Liver (tissue), 9 donors: ENCODE data around the gene UPK3A. TPM values are rescaled to one million over a fixed set of nuclear protein-coding genes. Genes with fewer than 3 reads are reported as not detected.

Experiments
- DNase-seq: peaks from one replicate; pipeline ENCODE4 v3.0.0-alpha.2; 2017; ENCODE audit warnings: low spot score
- H3K27ac ChIP-seq, 2 donors: one replicate each; pipeline ENCODE4 v1.7.0; 2013; ENCODE audit warnings: inconsistent platforms in 2 of 2, low read length in 2 of 2, control low read depth in 1 of 2, low read depth in 1 of 2, mild to moderate bottlenecking in 1 of 2
- H3K27me3 ChIP-seq, 4 donors: one replicate each; pipeline versions ENCODE4 v1.6.1 to v1.7.0; 2013; ENCODE audit warnings: low read length in 3 of 4, inconsistent platforms in 1 of 4, mild to moderate bottlenecking in 1 of 4, moderate library complexity in 1 of 4; ENCODE audit not compliant: control insufficient read depth in 4 of 4, insufficient read depth in 4 of 4
- H3K36me3 ChIP-seq, 4 donors: one replicate each; pipeline versions ENCODE4 v1.6.1 to v1.7.0; 2013; ENCODE audit warnings: low read length in 3 of 4, mild to moderate bottlenecking in 3 of 4, low read depth in 1 of 4, moderate library complexity in 1 of 4; ENCODE audit not compliant: control insufficient read depth in 4 of 4, insufficient read depth in 3 of 4
- H3K4me1 ChIP-seq, 4 donors: one replicate each; pipeline versions ENCODE4 v1.6.1 to v1.7.0; 2013; ENCODE audit warnings: low read length in 3 of 4, mild to moderate bottlenecking in 3 of 4, moderate library complexity in 1 of 4; ENCODE audit not compliant: control insufficient read depth in 4 of 4, insufficient read depth in 4 of 4
- H3K4me3 ChIP-seq, 3 donors: one replicate each; pipeline versions ENCODE4 v1.6.1 to v1.7.0; 2013; ENCODE audit warnings: low read length in 3 of 3, control low read depth in 1 of 3, low read depth in 1 of 3, mild to moderate bottlenecking in 1 of 3
- H3K9ac ChIP-seq, 2 donors: one replicate each; pipeline ENCODE4 v1.7.0; 2013; ENCODE audit warnings: low read length in 2 of 2, mild to moderate bottlenecking in 2 of 2, moderate library complexity in 2 of 2, control low read depth in 1 of 2, low read depth in 1 of 2
- H3K9me3 ChIP-seq, 4 donors: one replicate each; pipeline versions ENCODE4 v1.6.1 to v1.7.0; 2013; ENCODE audit warnings: low read length in 3 of 4; ENCODE audit not compliant: control insufficient read depth in 4 of 4
- ATF3 ChIP-seq: IDR thresholded peaks from 2 replicates; pipeline ENCODE4 v1.6.1; 2016; ENCODE audit warnings: antibody characterized with exemption
- CTCF ChIP-seq: fragments of 150-350 bp; IDR thresholded peaks from 2 replicates; pipeline ENCODE4 v1.5.1; 2017; ENCODE audit warnings: improper control_type of control experiment, low read depth, low read length; ENCODE audit not compliant: missing input control
- FOXA1 ChIP-seq: IDR thresholded peaks from 2 replicates; pipeline ENCODE4 v1.6.1; 2016; ENCODE audit warnings: antibody characterized with exemption
- FOXA2 ChIP-seq: IDR thresholded peaks from 2 replicates; pipeline ENCODE4 v1.6.1; 2016; ENCODE audit warnings: antibody characterized with exemption
- GABPA ChIP-seq, 2 donors: IDR thresholded peaks in 1 of 2; conservative IDR thresholded peaks in 1 of 2; 2 replicates each; pipeline ENCODE4 v1.6.1; 2016; ENCODE audit warnings: antibody characterized with exemption in 2 of 2, mild to moderate bottlenecking in 1 of 2, moderate library complexity in 1 of 2
- HNF4A ChIP-seq, 2 donors: conservative IDR thresholded peaks; 2 replicates each; pipeline ENCODE4 v1.6.1; 2016; ENCODE audit warnings: antibody characterized with exemption in 2 of 2, mild to moderate bottlenecking in 2 of 2
- HNF4G ChIP-seq: IDR thresholded peaks from 2 replicates; pipeline ENCODE4 v1.6.1; 2016; ENCODE audit warnings: antibody characterized with exemption
- JUND ChIP-seq, 2 donors: IDR thresholded peaks; 2 replicates each; pipeline ENCODE4 v1.6.1; 2016; ENCODE audit warnings: antibody characterized with exemption in 2 of 2
- MAX ChIP-seq: IDR thresholded peaks from 2 replicates; pipeline ENCODE4 v1.6.1; 2016; ENCODE audit warnings: antibody characterized with exemption
- NR2F2 ChIP-seq: IDR thresholded peaks from 2 replicates; pipeline ENCODE4 v1.6.1; 2016; ENCODE audit warnings: antibody characterized with exemption
- RXRA ChIP-seq, 2 donors: IDR thresholded peaks; 2 replicates each; pipeline ENCODE4 v1.6.1; 2017 to 2018; ENCODE audit warnings: antibody characterized with exemption in 2 of 2, mild to moderate bottlenecking in 1 of 2
- SP1 ChIP-seq: IDR thresholded peaks from 2 replicates; pipeline ENCODE4 v1.6.1; 2018; ENCODE audit warnings: antibody characterized with exemption, mild to moderate bottlenecking
- TAF1 ChIP-seq: conservative IDR thresholded peaks from 2 replicates; pipeline ENCODE4 v1.6.1; 2016; ENCODE audit warnings: antibody characterized with exemption, mild to moderate bottlenecking
- YY1 ChIP-seq: IDR thresholded peaks from 2 replicates; pipeline ENCODE4 v1.6.1; 2016; ENCODE audit warnings: antibody characterized with exemption, mild to moderate bottlenecking
- ZBTB33 ChIP-seq: IDR thresholded peaks from 2 replicates; pipeline ENCODE4 v1.6.1; 2016; ENCODE audit warnings: antibody characterized with exemption
- WGBS: extraction: QIAGEN DNeasy Blood & Tissue Kit; methylation state at CpG from one replicate; pipeline ENCODE4 v1.1.7; 2013; 5-methylcytosine and 5-hydroxymethylcytosine counted together
- polyA plus RNA-seq, 2 donors: library from polyadenylated mRNA; stranded (reverse) in 1 of 2; unstranded in 1 of 2; fragments of 200-250 nt in 1 of 2; fragments of >200 nt in 1 of 2; fragmentation: Nextera tagmentation in 1 of 2; extraction: Ambion mirVana in 1 of 2; gene quantifications; one replicate each; pipeline versions ENCODE4 v1.2.1 to v1.2.3, GENCODE V29; 2013 to 2015
- total RNA-seq, 2 donors: library from RNA; depleted of rRNA; stranded (reverse); fragments of >200 nt; gene quantifications; one replicate each; pipeline ENCODE4 v1.2.3, GENCODE V29; 2014
- donor health status: healthy.
- donor health status: healthy.
- donor health status: healthy.
- donor health status: healthy.
- donor health status: healthy.

Gene UPK3A
- total and polyA plus RNA-seq, 4 donors, result 0.42 TPM; not detected in 3

- TF ChIP-seq ZBTB33, result no peak
- TF ChIP-seq HNF4A (conservative IDR thresholded peaks at IDR 0.05), result no peak
- no peak for TF ChIP-seq YY1
- TF ChIP-seq NR2F2, result no peak
- no peak for TF ChIP-seq RXRA (IDR thresholded peaks at IDR 0.05)
These were observed 54.0 kb downstream of the UPK3A start (continued) for GRCh38 chr22:45338795-45339194.

GRCh38 chr22:45340323-45340722, 55.6 kb downstream of the UPK3A start:
- Histone ChIP-seq H3K36me3 (peaks cover 0 to 14% (median 4%) of the 10 kb centered on the region in 4 donors), H3K9me3 (no peaks in the 10 kb centered on the region), H3K4me1 (peaks cover 5 to 24% (median 23%) of the 10 kb centered on the region in 4 donors), H3K27me3 (no peaks in the 10 kb centered on the region), H3K27ac (no peak overlapping the region), H3K9ac (no peak overlapping the region), H3K4me3 (no peak overlapping the region)
- no peak for TF ChIP-seq YY1
- no peak for TF ChIP-seq FOXA1
- TF ChIP-seq TAF1, result no peak
- no peak for TF ChIP-seq HNF4G
- TF ChIP-seq CTCF, result no peak
- TF ChIP-seq NR2F2, result no peak
- no peak for TF ChIP-seq ATF3
- no peak for TF ChIP-seq SP1
- TF ChIP-seq JUND (IDR thresholded peaks at IDR 0.05), result no peak
- TF ChIP-seq RXRA (IDR thresholded peaks at IDR 0.05), result no peak
- no peak for TF ChIP-seq FOXA2
- no peak for DNase-seq
- WGBS, result 83% methylated on average over 8 of the region's 8 CpGs

GRCh38 chr22:45341498-45341897, 56.7 kb downstream of the UPK3A start:
- WGBS, result 69% methylated on average over 6 of the region's 6 CpGs
- Histone ChIP-seq H3K27ac (no peak overlapping the region), H3K4me1 (peaks cover 2 to 12% (median 11%) of the 10 kb centered on the region in 4 donors), H3K36me3 (peaks cover 0 to 18% (median 4%) of the 10 kb centered on the region in 4 donors), H3K27me3 (no peaks in the 10 kb centered on the region), H3K4me3 (no peak overlapping the region), H3K9me3 (no peaks in the 10 kb centered on the region), H3K9ac (no peak overlapping the region)
- TF ChIP-seq ATF3 (no peak), MAX (no peak), GABPA (IDR thresholded peaks at IDR 0.05 in 1 of 2, conservative IDR thresholded peaks at IDR 0.05 in 1 of 2) (no peak)
- DNase-seq, result peak; percentile 45
